IMR-90 (cell line): ENCODE measurements around the gene XPA. TPM values are rescaled to one million over a fixed set of nuclear protein-coding genes. Genes with fewer than 3 reads are reported as not detected.

ENCODE experiments used
- ATAC-seq: fragments of 200-7000 bp; cut with Tn5 transposase; 2 replicates; pipeline ENCODE4 v1.9.1; 2020; ENCODE audit warnings: low read depth, mild to moderate bottlenecking, moderate library complexity
- BruUV-seq: library from RNA; stranded (reverse); fragments of 400-500 nt; replicated peaks from 2 replicates; lab custom pipeline; 2021; lab: Mats Ljungman, UMichigan
- CTCF ChIA-PET: fragments of 300-600 bp; formaldehyde crosslinking; extraction: SDS; loops from one replicate; lab custom pipeline; 2021; ENCODE audit warnings: antibody characterized with exemption; lab: Yijun Ruan, JAX
- POLR2A ChIA-PET: fragments of 300-600 bp; sonication (Branson Sonifier 250); formaldehyde crosslinking; loops from one replicate; lab custom pipeline; 2022; ENCODE audit warnings: antibody characterized with exemption; ENCODE audit not compliant: unreplicated experiment; lab: Charles Lee
- DNase-seq: peaks from one replicate; pipeline ENCODE4 v3.0.0; 2013
- H2AFZ ChIP-seq: replicated peaks from 2 replicates; pipeline ENCODE3; 2013; ENCODE audit warnings: low read length, mild to moderate bottlenecking; ENCODE audit not compliant: poor library complexity
- H2AK5ac ChIP-seq: 2 replicates; pipeline ENCODE4 v1.6.1; 2013; ENCODE audit warnings: low read depth, low read length, inconsistent platforms
- H2AK9ac ChIP-seq: replicated peaks from 2 replicates; pipeline ENCODE3; 2013; ENCODE audit warnings: mild to moderate bottlenecking, low read depth, low read length, moderate library complexity; ENCODE audit not compliant: poor library complexity
- H2BK120ac ChIP-seq: 2 replicates; pipeline ENCODE4 v1.6.1; 2013; ENCODE audit warnings: low read depth, low read length, inconsistent platforms
- H2BK15ac ChIP-seq: 3 replicates; pipeline ENCODE4 v1.6.1; 2013; ENCODE audit warnings: low read depth, low read length, inconsistent platforms
- H2BK20ac ChIP-seq: 2 replicates; pipeline ENCODE4 v1.6.1; 2013; ENCODE audit warnings: low read depth, mild to moderate bottlenecking, inconsistent platforms, low read length, moderate library complexity
- H2BK5ac ChIP-seq: 2 replicates; pipeline ENCODE4 v1.6.1; 2013; ENCODE audit warnings: mild to moderate bottlenecking, low read depth, low read length, inconsistent platforms; ENCODE audit not compliant: poor library complexity, severe bottlenecking
- H3K14ac ChIP-seq: replicated peaks from 2 replicates; pipeline ENCODE4 v1.6.1; 2013; ENCODE audit warnings: low read depth, low read length, inconsistent platforms
- H3K18ac ChIP-seq: 2 replicates; pipeline ENCODE4 v1.6.1; 2013; ENCODE audit warnings: low read depth, low read length, control low read depth
- H3K23ac ChIP-seq: 2 replicates; pipeline ENCODE4 v1.6.1; 2013; ENCODE audit warnings: low read depth, low read length, inconsistent platforms
- H3K27ac ChIP-seq: 2 replicates; pipeline ENCODE4 v1.5.1; 2013; ENCODE audit warnings: mild to moderate bottlenecking, control low read depth, low read length; ENCODE audit not compliant: insufficient read depth
- H3K27me3 ChIP-seq: 2 replicates; pipeline ENCODE4 v1.6.1; 2013; ENCODE audit warnings: low read length; ENCODE audit not compliant: control insufficient read depth, insufficient read depth
- H3K36me3 ChIP-seq: 2 replicates; pipeline ENCODE4 v1.6.1; 2013; ENCODE audit warnings: low read length, mixed read lengths; ENCODE audit not compliant: control insufficient read depth, insufficient read depth
- H3K4ac ChIP-seq: 2 replicates; pipeline ENCODE4 v1.6.1; 2013; ENCODE audit warnings: low read depth, low read length, inconsistent platforms
- H3K4me1 ChIP-seq: 2 replicates; pipeline ENCODE4 v1.6.1; 2013; ENCODE audit warnings: low read length, mixed read lengths; ENCODE audit not compliant: control insufficient read depth, insufficient read depth
- H3K4me2 ChIP-seq: 2 replicates; pipeline ENCODE4 v1.6.1; 2013; ENCODE audit warnings: low read depth, mild to moderate bottlenecking, control low read depth, low read length, moderate library complexity
- H3K4me3 ChIP-seq: 2 replicates; pipeline ENCODE4 v1.5.1; 2013; ENCODE audit warnings: low read depth, mild to moderate bottlenecking, control low read depth, low read length, moderate library complexity; ENCODE audit not compliant: insufficient read depth
- H3K56ac ChIP-seq: 2 replicates; pipeline ENCODE4 v1.6.1; 2013; ENCODE audit warnings: low read length, inconsistent platforms; ENCODE audit not compliant: insufficient read depth; ENCODE audit errors: extremely low read depth
- H3K79me1 ChIP-seq, 2 experiments: 2 replicates each; pipeline ENCODE4 v1.6.1; 2013; ENCODE audit warnings: low read length in 2 of 2, inconsistent platforms in 1 of 2, low read depth in 1 of 2
- H3K9ac ChIP-seq: 2 replicates; pipeline ENCODE4 v1.6.1; 2013; ENCODE audit warnings: low read depth, low read length, control low read depth
- H3K9me1 ChIP-seq: 2 replicates; pipeline ENCODE4 v1.6.1; 2013; ENCODE audit warnings: low read length, inconsistent platforms; ENCODE audit not compliant: insufficient read depth
- H3K9me3 ChIP-seq: 2 replicates; pipeline ENCODE4 v1.6.1; 2013; ENCODE audit warnings: low read length; ENCODE audit not compliant: control insufficient read depth, insufficient read depth
- H4K20me1 ChIP-seq: 2 replicates; pipeline ENCODE4 v1.6.1; 2013; ENCODE audit warnings: low read length, inconsistent platforms; ENCODE audit not compliant: insufficient read depth
- H4K5ac ChIP-seq: 2 replicates; pipeline ENCODE4 v1.6.1; 2013; ENCODE audit warnings: mild to moderate bottlenecking, low read depth, low read length, control low read depth
- H4K8ac ChIP-seq, 2 experiments: 2 replicates each; pipeline ENCODE4 v1.6.1; 2013; ENCODE audit warnings: low read depth in 2 of 2, low read length in 2 of 2, control low read depth in 1 of 2, inconsistent platforms in 1 of 2
- H4K91ac ChIP-seq: 2 replicates; pipeline ENCODE4 v1.6.1; 2013; ENCODE audit warnings: low read depth, low read length, inconsistent platforms; ENCODE audit not compliant: insufficient read depth
- CEBPB ChIP-seq: IDR thresholded peaks from 2 replicates; pipeline ENCODE4 v1.6.1; 2012; ENCODE audit warnings: low read depth, low read length, improper control_type of control experiment
- CHD1 ChIP-seq: IDR thresholded peaks from 2 replicates; pipeline ENCODE4 v1.6.1; 2012; ENCODE audit warnings: low read depth, low read length, improper control_type of control experiment
- ELK1 ChIP-seq: fragments of 150-350 bp; IDR thresholded peaks from 2 replicates; pipeline ENCODE4 v1.6.1; 2016; ENCODE audit warnings: low read depth, mild to moderate bottlenecking, low read length, moderate library complexity, borderline replicate concordance
- FOS ChIP-seq: fragments of 150-350 bp; IDR thresholded peaks from 2 replicates; pipeline ENCODE4 v1.6.1; 2016; ENCODE audit warnings: low read depth, low read length
- MAFK ChIP-seq: IDR thresholded peaks from 2 replicates; pipeline ENCODE4 v1.6.1; 2012; ENCODE audit warnings: low read depth, low read length, improper control_type of control experiment
- MAZ ChIP-seq: IDR thresholded peaks from 2 replicates; pipeline ENCODE4 v1.6.1; 2012; ENCODE audit warnings: low read depth, mild to moderate bottlenecking, low read length, improper control_type of control experiment, moderate library complexity, borderline replicate concordance
- RFX5 ChIP-seq: IDR thresholded peaks from 2 replicates; pipeline ENCODE4 v1.8.0; 2012; ENCODE audit warnings: low read depth, mild to moderate bottlenecking, low read length, moderate library complexity
- WGBS, 2 experiments: methylation state at CpG; one replicate each; pipeline versions ENCODE4 v1.1.5 to v1.1.7; 2013; ENCODE audit warnings: missing lambda C conversion rate in 2 of 2; ENCODE audit not compliant: insufficient read length in 1 of 2; ENCODE audit errors: extremely low coverage in 2 of 2; 5-methylcytosine and 5-hydroxymethylcytosine counted together
- dilution Hi-C: fragments of 300-500 bp; cut with HindIII; formaldehyde crosslinking; loops from one replicate; pipeline ENCODE4 v1.14.3; 2018; ENCODE audit warnings: low sequenced_read_pairs; ENCODE audit not compliant: unreplicated experiment
- in situ Hi-C: fragments of 300-500 bp; cut with MboI; formaldehyde crosslinking; loops from 3 replicates; pipeline ENCODE4 v1.14.3; 2019; ENCODE audit warnings: low sequenced_read_pairs, inconsistent platforms, mixed read lengths
- intact Hi-C: fragments of 100-400 bp; cut with micrococcal nuclease; formaldehyde crosslinking; loops from 2 replicates; pipeline ENCODE4 v1.10.0; 2022
- polyA plus RNA-seq, 3 experiments: library from polyadenylated mRNA; depleted of rRNA; stranded (reverse); fragments of >200 nt; gene quantifications; 2 replicates each; pipeline ENCODE4 v1.2.3, GENCODE V29; 2012; ENCODE audit warnings: low replicate concordance in 1 of 3
- total RNA-seq: library from RNA; depleted of rRNA; stranded (reverse); fragments of >200 nt; gene quantifications from 2 replicates; pipeline ENCODE4 v1.2.3, GENCODE V29; 2012
- TF ChIP-seq, protein P1 (sequence below): conservative IDR thresholded peaks from 2 replicates; pipeline ENCODE4 v1.5.1; 2012; ENCODE audit warnings: mild to moderate bottlenecking, low read depth, low read length, improper control_type of control experiment
- TF ChIP-seq, protein P2 (sequence below): fragments of 150-350 bp; IDR thresholded peaks from 2 replicates; pipeline ENCODE4 v1.6.1; 2017; ENCODE audit warnings: mild to moderate bottlenecking, antibody characterized with exemption, low read length, low read depth

XPA gene
- total and polyA plus RNA-seq, 2 of the 4 experiments (the other 2 are of a cell fraction): 1.4 to 2.2 TPM

GRCh38 chr9:97704851-97705250 is 7.7 kb upstream of the XPA start:
- no peak overlapping the region for H3K4ac ChIP-seq

More at GRCh38 chr9:97704851-97705250, 7.7 kb upstream of the XPA start:
- intact Hi-C loops (no loop called here), in situ Hi-C loops (no loop called here), dilution Hi-C loops (no loop called here)
- Histone ChIP-seq H2AFZ (no peak overlapping the region), H3K9ac (no peak overlapping the region), H3K56ac (no peak overlapping the region), H4K91ac (no peak overlapping the region), H3K4me1 (peaks cover 3% of the 10 kb centered on the region), H2BK120ac (no peak overlapping the region), H3K4me3 (no peak overlapping the region), H3K27ac (no peak overlapping the region), H4K20me1 (no peaks in the 10 kb centered on the region), H3K23ac (no peak overlapping the region; the same call in 1 of the 2 replicates), H4K8ac (no peak overlapping the region), H2BK15ac (no peak overlapping the region), H3K14ac (no peak overlapping the region), H2BK20ac (no peak overlapping the region), H3K9me3 (no peaks in the 10 kb centered on the region), H2BK5ac (no peak overlapping the region), H4K5ac (no peak overlapping the region), H3K79me1 (no peaks in the 10 kb centered on the region), H3K36me3 (no peaks in the 10 kb centered on the region), H3K27me3 (peaks cover 10% of the 10 kb centered on the region), H3K4me2 (no peak overlapping the region), H2AK5ac (0 out of 2 replicates have a peak overlapping the region, but pooled peaks have one; percentile 7), H2AK9ac (no peak overlapping the region), H3K9me1 (no peaks in the 10 kb centered on the region), H3K18ac (no peak overlapping the region)
- WGBS, 2 experiments: no CpG with 5 or more reads among the region's 4 CpGs
- no TSS peak for BruUV-seq
- ChIA-PET POLR2A (no interaction called here), CTCF (no interaction called here)
- TF ChIP-seq FOS (no peak), RFX5 (no peak), MAZ (no peak), ELK1 (no peak), MAFK (no peak), CEBPB (no peak), CHD1 (no peak)
- TF ChIP-seq, protein P1, sequence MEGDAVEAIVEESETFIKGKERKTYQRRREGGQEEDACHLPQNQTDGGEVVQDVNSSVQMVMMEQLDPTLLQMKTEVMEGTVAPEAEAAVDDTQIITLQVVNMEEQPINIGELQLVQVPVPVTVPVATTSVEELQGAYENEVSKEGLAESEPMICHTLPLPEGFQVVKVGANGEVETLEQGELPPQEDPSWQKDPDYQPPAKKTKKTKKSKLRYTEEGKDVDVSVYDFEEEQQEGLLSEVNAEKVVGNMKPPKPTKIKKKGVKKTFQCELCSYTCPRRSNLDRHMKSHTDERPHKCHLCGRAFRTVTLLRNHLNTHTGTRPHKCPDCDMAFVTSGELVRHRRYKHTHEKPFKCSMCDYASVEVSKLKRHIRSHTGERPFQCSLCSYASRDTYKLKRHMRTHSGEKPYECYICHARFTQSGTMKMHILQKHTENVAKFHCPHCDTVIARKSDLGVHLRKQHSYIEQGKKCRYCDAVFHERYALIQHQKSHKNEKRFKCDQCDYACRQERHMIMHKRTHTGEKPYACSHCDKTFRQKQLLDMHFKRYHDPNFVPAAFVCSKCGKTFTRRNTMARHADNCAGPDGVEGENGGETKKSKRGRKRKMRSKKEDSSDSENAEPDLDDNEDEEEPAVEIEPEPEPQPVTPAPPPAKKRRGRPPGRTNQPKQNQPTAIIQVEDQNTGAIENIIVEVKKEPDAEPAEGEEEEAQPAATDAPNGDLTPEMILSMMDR: no peak
- TF ChIP-seq, protein P2, sequence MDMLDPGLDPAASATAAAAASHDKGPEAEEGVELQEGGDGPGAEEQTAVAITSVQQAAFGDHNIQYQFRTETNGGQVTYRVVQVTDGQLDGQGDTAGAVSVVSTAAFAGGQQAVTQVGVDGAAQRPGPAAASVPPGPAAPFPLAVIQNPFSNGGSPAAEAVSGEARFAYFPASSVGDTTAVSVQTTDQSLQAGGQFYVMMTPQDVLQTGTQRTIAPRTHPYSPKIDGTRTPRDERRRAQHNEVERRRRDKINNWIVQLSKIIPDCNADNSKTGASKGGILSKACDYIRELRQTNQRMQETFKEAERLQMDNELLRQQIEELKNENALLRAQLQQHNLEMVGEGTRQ: no peak
- DNase-seq: peak; percentile 6
- ATAC-seq: no peak
